HepG2 (cell line): ENCODE results near the gene TUBB4B. TPM values are rescaled to one million over a fixed set of nuclear protein-coding genes. Genes with fewer than 3 reads are reported as not detected.
A peak's percentile ranks its signal among the peaks of the same experiment; 100 is the strongest.

Experiments used
- AGO2 ChIP-seq: fragments of 200-400 bp; formaldehyde crosslinking; optimal IDR thresholded peaks from 2 replicates; pipeline ENCODE3; 2017; ENCODE audit warnings: mild to moderate bottlenecking, low read depth, low read length, moderate library complexity
- AKAP8 ChIP-seq: sonication (generic); formaldehyde crosslinking; IDR thresholded peaks from 2 replicates; pipeline ENCODE4 v1.5.1; 2020; ENCODE audit warnings: mild to moderate bottlenecking, missing genetic modification reagents
- HOXA3 ChIP-seq: sonication (generic); formaldehyde crosslinking; IDR thresholded peaks from 2 replicates; pipeline ENCODE4 v1.5.0; 2020; ENCODE audit warnings: missing genetic modification reagents
- POLR2A ChIP-seq, 2 experiments: IDR thresholded peaks; 2 replicates each; pipeline ENCODE4 v1.6.1; 2011; ENCODE audit warnings: low read depth in 2 of 2, low read length in 2 of 2, mild to moderate bottlenecking in 1 of 2, moderate library complexity in 1 of 2; ENCODE audit not compliant: insufficient read depth in 1 of 2
- POLR2AphosphoS5 ChIP-seq: IDR thresholded peaks from 2 replicates; pipeline ENCODE4 v1.6.1; 2012; ENCODE audit warnings: low read depth, low read length
- TEAD3 ChIP-seq: optimal IDR thresholded peaks from 2 replicates; pipeline ENCODE3; 2016; ENCODE audit warnings: borderline replicate concordance
- USF2 ChIP-seq, 2 experiments: sonication (generic) in 1 of 2; formaldehyde crosslinking in 1 of 2; IDR thresholded peaks; 2 replicates each; pipeline versions ENCODE4 v1.5.1 to v1.6.1; 2011 to 2020; ENCODE audit warnings: borderline replicate concordance in 1 of 2, low read depth in 1 of 2, low read length in 1 of 2, mild to moderate bottlenecking in 1 of 2, missing genetic modification reagents in 1 of 2, moderate library complexity in 1 of 2
- ZFP41 ChIP-seq: sonication (generic); formaldehyde crosslinking; IDR thresholded peaks from 2 replicates; pipeline ENCODE4 v1.4.0; 2020; ENCODE audit warnings: mild to moderate bottlenecking, missing genetic modification reagents, borderline replicate concordance
- ZFX ChIP-seq: sonication (generic); formaldehyde crosslinking; IDR thresholded peaks from 2 replicates; pipeline ENCODE4 v1.4.0; 2020; ENCODE audit warnings: mild to moderate bottlenecking, low read depth, missing genetic modification reagents, moderate library complexity
- polyA plus RNA-seq, 8 experiments: library from polyadenylated mRNA; depleted of rRNA in 3 of 8; stranded (reverse) in 7 of 8; unstranded in 1 of 8; fragments of >200 nt; fragmentation: Illumina TruSeq in 4 of 8; extraction: Trizol in 4 of 8; gene quantifications; 2 replicates each; pipeline versions ENCODE4 v1.2.1 to v1.2.3, GENCODE V29; 2011 to 2016; ENCODE audit warnings: low read depth in 4 of 8, missing spikeins in 1 of 8, mixed read lengths in 1 of 8; ENCODE audit not compliant: insufficient read depth in 1 of 8
- total RNA-seq, 5 experiments: library from RNA; depleted of rRNA; stranded (reverse); fragments of >200 nt; fragmentation: Illumina TruSeq; extraction: Trizol; gene quantifications; 2 replicates each; pipeline ENCODE4 v1.2.3, GENCODE V29; 2016; ENCODE audit warnings: low read depth in 1 of 5
- TF ChIP-seq, protein P1 (sequence below), 2 experiments: sonication (generic) in 1 of 2; formaldehyde crosslinking in 1 of 2; IDR thresholded peaks; 2 replicates each; pipeline versions ENCODE4 v1.4.0 to v1.6.1; 2016 to 2020; ENCODE audit warnings: borderline replicate concordance in 1 of 2, low read depth in 1 of 2, mild to moderate bottlenecking in 1 of 2, missing genetic modification reagents in 1 of 2
- TF ChIP-seq, protein P2 (sequence below): sonication (generic); formaldehyde crosslinking; IDR thresholded peaks from 2 replicates; pipeline ENCODE4 v1.4.0; 2020; ENCODE audit warnings: mild to moderate bottlenecking, missing genetic modification reagents, borderline replicate concordance
- TF ChIP-seq, protein P3 (sequence below): sonication (generic); formaldehyde crosslinking; IDR thresholded peaks from 2 replicates; pipeline ENCODE4 v1.9.0; 2021; ENCODE audit warnings: missing genetic modification reagents, borderline replicate concordance

TUBB4B gene
- total and polyA plus RNA-seq, 2 of the 13 experiments (the other 11 are each of a cell fraction or from before 2014, with no cell fraction given) = 182 to 412 TPM

- TF ChIP-seq, protein P1, sequence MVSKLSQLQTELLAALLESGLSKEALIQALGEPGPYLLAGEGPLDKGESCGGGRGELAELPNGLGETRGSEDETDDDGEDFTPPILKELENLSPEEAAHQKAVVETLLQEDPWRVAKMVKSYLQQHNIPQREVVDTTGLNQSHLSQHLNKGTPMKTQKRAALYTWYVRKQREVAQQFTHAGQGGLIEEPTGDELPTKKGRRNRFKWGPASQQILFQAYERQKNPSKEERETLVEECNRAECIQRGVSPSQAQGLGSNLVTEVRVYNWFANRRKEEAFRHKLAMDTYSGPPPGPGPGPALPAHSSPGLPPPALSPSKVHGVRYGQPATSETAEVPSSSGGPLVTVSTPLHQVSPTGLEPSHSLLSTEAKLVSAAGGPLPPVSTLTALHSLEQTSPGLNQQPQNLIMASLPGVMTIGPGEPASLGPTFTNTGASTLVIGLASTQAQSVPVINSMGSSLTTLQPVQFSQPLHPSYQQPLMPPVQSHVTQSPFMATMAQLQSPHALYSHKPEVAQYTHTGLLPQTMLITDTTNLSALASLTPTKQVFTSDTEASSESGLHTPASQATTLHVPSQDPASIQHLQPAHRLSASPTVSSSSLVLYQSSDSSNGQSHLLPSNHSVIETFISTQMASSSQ (IDR thresholded peaks at IDR 0.05; ENCODE audit: low read depth) = no peak
- TF ChIP-seq, protein P1 (CRISPR knock-in tag; IDR thresholded peaks at IDR 0.05; ENCODE audit: borderline replicate concordance) = peak; percentile 35; the same call in 1 of the 2 replicates
- no peak for TF ChIP-seq ZFP41 (CRISPR knock-in tag)
- peak in 1 of 2 experiments; percentile 60; a peak in 2 of 4 replicates for TF ChIP-seq POLR2A (IDR thresholded peaks at IDR 0.05; ENCODE audit: insufficient read depth in 1 of 2, low read depth in 2 of 2, low read length in 2 of 2)
- TF ChIP-seq POLR2AphosphoS5 = peak; percentile 82
- TF ChIP-seq AKAP8 (CRISPR knock-in tag) = peak; percentile 87
- TF ChIP-seq, protein P2, sequence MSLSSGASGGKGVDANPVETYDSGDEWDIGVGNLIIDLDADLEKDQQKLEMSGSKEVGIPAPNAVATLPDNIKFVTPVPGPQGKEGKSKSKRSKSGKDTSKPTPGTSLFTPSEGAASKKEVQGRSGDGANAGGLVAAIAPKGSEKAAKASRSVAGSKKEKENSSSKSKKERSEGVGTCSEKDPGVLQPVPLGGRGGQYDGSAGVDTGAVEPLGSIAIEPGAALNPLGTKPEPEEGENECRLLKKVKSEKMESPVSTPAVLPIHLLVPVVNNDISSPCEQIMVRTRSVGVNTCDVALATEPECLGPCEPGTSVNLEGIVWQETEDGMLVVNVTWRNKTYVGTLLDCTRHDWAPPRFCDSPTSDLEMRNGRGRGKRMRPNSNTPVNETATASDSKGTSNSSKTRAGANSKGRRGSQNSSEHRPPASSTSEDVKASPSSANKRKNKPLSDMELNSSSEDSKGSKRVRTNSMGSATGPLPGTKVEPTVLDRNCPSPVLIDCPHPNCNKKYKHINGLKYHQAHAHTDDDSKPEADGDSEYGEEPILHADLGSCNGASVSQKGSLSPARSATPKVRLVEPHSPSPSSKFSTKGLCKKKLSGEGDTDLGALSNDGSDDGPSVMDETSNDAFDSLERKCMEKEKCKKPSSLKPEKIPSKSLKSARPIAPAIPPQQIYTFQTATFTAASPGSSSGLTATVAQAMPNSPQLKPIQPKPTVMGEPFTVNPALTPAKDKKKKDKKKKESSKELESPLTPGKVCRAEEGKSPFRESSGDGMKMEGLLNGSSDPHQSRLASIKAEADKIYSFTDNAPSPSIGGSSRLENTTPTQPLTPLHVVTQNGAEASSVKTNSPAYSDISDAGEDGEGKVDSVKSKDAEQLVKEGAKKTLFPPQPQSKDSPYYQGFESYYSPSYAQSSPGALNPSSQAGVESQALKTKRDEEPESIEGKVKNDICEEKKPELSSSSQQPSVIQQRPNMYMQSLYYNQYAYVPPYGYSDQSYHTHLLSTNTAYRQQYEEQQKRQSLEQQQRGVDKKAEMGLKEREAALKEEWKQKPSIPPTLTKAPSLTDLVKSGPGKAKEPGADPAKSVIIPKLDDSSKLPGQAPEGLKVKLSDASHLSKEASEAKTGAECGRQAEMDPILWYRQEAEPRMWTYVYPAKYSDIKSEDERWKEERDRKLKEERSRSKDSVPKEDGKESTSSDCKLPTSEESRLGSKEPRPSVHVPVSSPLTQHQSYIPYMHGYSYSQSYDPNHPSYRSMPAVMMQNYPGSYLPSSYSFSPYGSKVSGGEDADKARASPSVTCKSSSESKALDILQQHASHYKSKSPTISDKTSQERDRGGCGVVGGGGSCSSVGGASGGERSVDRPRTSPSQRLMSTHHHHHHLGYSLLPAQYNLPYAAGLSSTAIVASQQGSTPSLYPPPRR = peak; percentile 15; the same call in 1 of the 2 replicates
- TF ChIP-seq, protein P3, sequence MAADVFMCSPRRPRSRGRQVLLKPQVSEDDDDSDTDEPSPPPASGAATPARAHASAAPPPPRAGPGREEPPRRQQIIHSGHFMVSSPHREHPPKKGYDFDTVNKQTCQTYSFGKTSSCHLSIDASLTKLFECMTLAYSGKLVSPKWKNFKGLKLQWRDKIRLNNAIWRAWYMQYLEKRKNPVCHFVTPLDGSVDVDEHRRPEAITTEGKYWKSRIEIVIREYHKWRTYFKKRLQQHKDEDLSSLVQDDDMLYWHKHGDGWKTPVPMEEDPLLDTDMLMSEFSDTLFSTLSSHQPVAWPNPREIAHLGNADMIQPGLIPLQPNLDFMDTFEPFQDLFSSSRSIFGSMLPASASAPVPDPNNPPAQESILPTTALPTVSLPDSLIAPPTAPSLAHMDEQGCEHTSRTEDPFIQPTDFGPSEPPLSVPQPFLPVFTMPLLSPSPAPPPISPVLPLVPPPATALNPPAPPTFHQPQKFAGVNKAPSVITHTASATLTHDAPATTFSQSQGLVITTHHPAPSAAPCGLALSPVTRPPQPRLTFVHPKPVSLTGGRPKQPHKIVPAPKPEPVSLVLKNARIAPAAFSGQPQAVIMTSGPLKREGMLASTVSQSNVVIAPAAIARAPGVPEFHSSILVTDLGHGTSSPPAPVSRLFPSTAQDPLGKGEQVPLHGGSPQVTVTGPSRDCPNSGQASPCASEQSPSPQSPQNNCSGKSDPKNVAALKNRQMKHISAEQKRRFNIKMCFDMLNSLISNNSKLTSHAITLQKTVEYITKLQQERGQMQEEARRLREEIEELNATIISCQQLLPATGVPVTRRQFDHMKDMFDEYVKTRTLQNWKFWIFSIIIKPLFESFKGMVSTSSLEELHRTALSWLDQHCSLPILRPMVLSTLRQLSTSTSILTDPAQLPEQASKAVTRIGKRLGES (CRISPR knock-in tag) = no peak
- peak; percentile 59; the same call in 1 of the 2 replicates for TF ChIP-seq ZFX (CRISPR knock-in tag)
- peak; percentile 36 for TF ChIP-seq TEAD3
- peak; percentile 96 for TF ChIP-seq AGO2
- TF ChIP-seq USF2 (IDR thresholded peaks at IDR 0.05; ENCODE audit: low read depth, low read length) = no peak
- TF ChIP-seq USF2 (CRISPR knock-in tag; IDR thresholded peaks at IDR 0.05; ENCODE audit: borderline replicate concordance) = no peak
- TF ChIP-seq HOXA3 (CRISPR knock-in tag) = 0 out of 2 replicates have a peak, but pooled peaks have one; percentile 8
Observed at GRCh38 chr9:137243626-137244485, 2.8 kb downstream of the TUBB4B start (continued).
